Measurements from ENCODE around the gene RELN. TPM values are rescaled to one million over a fixed set of nuclear protein-coding genes. Genes with fewer than 3 reads are reported as not detected.

Gene RELN
- total RNA-seq, 2 donors from 2014 or later: 1.1 to 1.4 TPM

GRCh38 chr7:104032486-104032885 is 43.0 kb upstream of the RELN start:
- no peaks in the 10 kb centered on the region for H3K9me3 ChIP-seq
- no peaks in the 10 kb centered on the region for H3K36me3 ChIP-seq
- no peak overlapping the region for H3K27ac ChIP-seq
- no peak overlapping the region for H3K4me3 ChIP-seq
- no peak for TF ChIP-seq CTCF (IDR thresholded peaks at IDR 0.05)
- no peak overlapping the region for H3K9ac ChIP-seq (ENCODE audit: low read depth in 2 of 2, low read length in 2 of 2)
- H3K4me1 ChIP-seq: no peaks in the 10 kb centered on the region
- no peak for DNase-seq
- H3K27me3 ChIP-seq: no peaks in the 10 kb centered on the region
- intact Hi-C loops (cut with DNase I): no loop called here

- H3K4me3 ChIP-seq: no peak overlapping the region
- intact Hi-C loops (cut with DNase I): no loop called here
- H3K9ac ChIP-seq (ENCODE audit: low read depth in 2 of 2, low read length in 2 of 2): no peak overlapping the region
- H3K27me3 ChIP-seq: no peaks in the 10 kb centered on the region
- no peaks in the 10 kb centered on the region for H3K4me1 ChIP-seq
- DNase-seq: no peak
- H3K27ac ChIP-seq: no peak overlapping the region
- H3K36me3 ChIP-seq: no peaks in the 10 kb centered on the region
- H3K9me3 ChIP-seq: no peaks in the 10 kb centered on the region
- no peak for TF ChIP-seq CTCF (IDR thresholded peaks at IDR 0.05)
These were observed 40.3 kb upstream of the RELN start for GRCh38 chr7:104029765-104030164.

- no peak overlapping the region for H3K9ac ChIP-seq (ENCODE audit: low read depth in 2 of 2, low read length in 2 of 2)
- H3K4me3 ChIP-seq: no peak overlapping the region
- H3K9me3 ChIP-seq: no peaks in the 10 kb centered on the region
- no peaks in the 10 kb centered on the region for H3K36me3 ChIP-seq
- no peaks in the 10 kb centered on the region for H3K4me1 ChIP-seq
- H3K27ac ChIP-seq: no peak overlapping the region
- H3K27me3 ChIP-seq: no peaks in the 10 kb centered on the region
- intact Hi-C loops (cut with DNase I): no loop called here
- DNase-seq: no peak
- TF ChIP-seq CTCF (IDR thresholded peaks at IDR 0.05): no peak
These were observed 35.2 kb upstream of the RELN start for GRCh38 chr7:104024632-104025031.

- Histone ChIP-seq H3K4me1 (no peaks in the 10 kb centered on the region), H3K27ac (no peak overlapping the region), H3K36me3 (no peaks in the 10 kb centered on the region), H3K27me3 (no peaks in the 10 kb centered on the region), H3K9me3 (no peaks in the 10 kb centered on the region), H3K4me3 (no peak overlapping the region), H3K9ac (ENCODE audit: low read depth in 2 of 2, low read length in 2 of 2) (no peak overlapping the region)
- intact Hi-C loops (cut with DNase I): no loop called here
- TF ChIP-seq CTCF (IDR thresholded peaks at IDR 0.05): no peak
- DNase-seq: no peak
These were observed 33.6 kb upstream of the RELN start for GRCh38 chr7:104023100-104023499.

GRCh38 chr7:104018425-104018824 is 29.0 kb upstream of the RELN start:
- no peak for TF ChIP-seq CTCF (IDR thresholded peaks at IDR 0.05)
- DNase-seq: no peak
- Histone ChIP-seq H3K4me1 (no peaks in the 10 kb centered on the region), H3K4me3 (no peak overlapping the region), H3K27me3 (no peaks in the 10 kb centered on the region), H3K36me3 (no peaks in the 10 kb centered on the region), H3K27ac (no peak overlapping the region), H3K9ac (ENCODE audit: low read depth in 2 of 2, low read length in 2 of 2) (no peak overlapping the region), H3K9me3 (no peaks in the 10 kb centered on the region)
- intact Hi-C loops (cut with DNase I): no loop called here

- Histone ChIP-seq H3K9me3 (no peaks in the 10 kb centered on the region), H3K9ac (ENCODE audit: low read depth in 2 of 2, low read length in 2 of 2) (no peak overlapping the region), H3K36me3 (no peaks in the 10 kb centered on the region), H3K27ac (no peak overlapping the region), H3K4me1 (no peaks in the 10 kb centered on the region), H3K4me3 (no peak overlapping the region), H3K27me3 (no peaks in the 10 kb centered on the region)
- DNase-seq: no peak
- intact Hi-C loops (cut with DNase I): no loop called here
- no peak for TF ChIP-seq CTCF (IDR thresholded peaks at IDR 0.05)
These were observed 27.5 kb upstream of the RELN start for GRCh38 chr7:104017001-104017400.
